HEK293 (cell line): ENCODE results near the gene CRIM1.

ENCODE experiments used
- CTCF ChIP-seq: fragments of 450-650 bp; formaldehyde crosslinking; IDR thresholded peaks from 2 replicates; pipeline ENCODE4 v1.5.1; 2016; ENCODE audit warnings: missing biosample characterization, missing genetic modification characterization
- ZNF19 ChIP-seq: fragments of 450-650 bp; formaldehyde crosslinking; IDR thresholded peaks from 2 replicates; pipeline ENCODE4; 2016; ENCODE audit warnings: missing biosample characterization, missing genetic modification characterization, low read depth
- ZNF202 ChIP-seq: fragments of 450-650 bp; formaldehyde crosslinking; IDR thresholded peaks from 2 replicates; pipeline ENCODE4 v1.5.1; 2016; ENCODE audit warnings: missing biosample characterization, missing genetic modification characterization, borderline replicate concordance
- ZNF830 ChIP-seq: fragments of 450-650 bp; IDR thresholded peaks from 2 replicates; pipeline ENCODE4 v1.5.0; 2018; ENCODE audit warnings: missing biosample characterization, missing genetic modification characterization, low read depth, mild to moderate bottlenecking, moderate library complexity

- no peak for TF ChIP-seq CTCF (tag by site-specific recombination)
- no peak for TF ChIP-seq ZNF19 (tag by site-specific recombination)
- TF ChIP-seq ZNF830 (tag by site-specific recombination) = no peak
- TF ChIP-seq ZNF202 = no peak
These were observed 105.6 kb downstream of the CRIM1 start for GRCh38 chr2:36461039-36461681.
